Nephron progenitor cell (in vitro differentiated cells): ENCODE results near the gene LGI1.
A peak's percentile ranks its signal among the peaks of the same experiment; 100 is the strongest.

Experiments
- DNase-seq: peaks from one replicate; pipeline ENCODE4 v3.0.0; 2021
- H3K27ac Mint-ChIP-seq: 2 replicates; pipeline ENCODE4 v1.8.0; 2021; ENCODE audit warnings: mild to moderate bottlenecking, moderate library complexity, mixed read lengths
- H3K27me3 Mint-ChIP-seq: 2 replicates; pipeline ENCODE4 v1.8.0; 2021; ENCODE audit warnings: mild to moderate bottlenecking, low read depth, mixed read lengths; ENCODE audit not compliant: poor library complexity
- H3K36me3 Mint-ChIP-seq: 2 replicates; pipeline ENCODE4 v1.8.0; 2021; ENCODE audit warnings: low read depth, mixed read lengths
- H3K4me1 Mint-ChIP-seq: 2 replicates; pipeline ENCODE4 v1.8.0; 2021; ENCODE audit warnings: mixed read lengths
- H3K4me3 Mint-ChIP-seq: 2 replicates; pipeline ENCODE4 v1.8.0; 2021; ENCODE audit warnings: mild to moderate bottlenecking, moderate library complexity, mixed read lengths
- H3K9me3 Mint-ChIP-seq: 2 replicates; pipeline ENCODE4 v1.8.0; 2021; ENCODE audit warnings: mild to moderate bottlenecking, moderate library complexity, mixed read lengths
- CTCF ChIP-seq: fragments of 200-600 bp; sonication (generic); IDR thresholded peaks from 2 replicates; pipeline ENCODE4 v1.5.0; 2021; ENCODE audit warnings: antibody characterized with exemption

The LGI1 gene

GRCh38 chr10:93751832-93752231, 5.9 kb upstream of the LGI1 start:
- no peak for TF ChIP-seq CTCF
- Mint-ChIP-seq H3K27ac (no peak overlapping the region), H3K36me3 (no peaks in the 10 kb centered on the region), H3K4me1 (peaks cover 80% of the 10 kb centered on the region), H3K4me3 (no peak overlapping the region), H3K27me3 (no peaks in the 10 kb centered on the region), H3K9me3 (no peaks in the 10 kb centered on the region)
- DNase-seq: peak; percentile 44

GRCh38 chr10:93752761-93753160, 5.0 kb upstream of the LGI1 start:
- no peaks in the 10 kb centered on the region for H3K27me3 Mint-ChIP-seq
- DNase-seq: no peak
- no peak overlapping the region for H3K27ac Mint-ChIP-seq
- no peak for TF ChIP-seq CTCF
- H3K4me1 Mint-ChIP-seq: peaks cover 86% of the 10 kb centered on the region
- no peak overlapping the region for H3K4me3 Mint-ChIP-seq
- no peaks in the 10 kb centered on the region for H3K36me3 Mint-ChIP-seq
- H3K9me3 Mint-ChIP-seq: no peaks in the 10 kb centered on the region

GRCh38 chr10:93753621-93754250, 4.0 kb upstream of the LGI1 start:
- peak overlapping the region; percentile 16 for H3K4me3 Mint-ChIP-seq

GRCh38 chr10:93754761-93755160, 3.0 kb upstream of the LGI1 start:
- H3K4me3 Mint-ChIP-seq: no peak overlapping the region
- no peaks in the 10 kb centered on the region for H3K27me3 Mint-ChIP-seq
- peaks cover 94% of the 10 kb centered on the region for H3K4me1 Mint-ChIP-seq
- H3K36me3 Mint-ChIP-seq: no peaks in the 10 kb centered on the region
- H3K9me3 Mint-ChIP-seq: no peaks in the 10 kb centered on the region
- no peak overlapping the region for H3K27ac Mint-ChIP-seq
- no peak for TF ChIP-seq CTCF
- no peak for DNase-seq

More at GRCh38 chr10:93753621-93754250, 4.0 kb upstream of the LGI1 start:
- no peaks in the 10 kb centered on the region for H3K36me3 Mint-ChIP-seq
- DNase-seq: no peak
- TF ChIP-seq CTCF: no peak
- no peaks in the 10 kb centered on the region for H3K27me3 Mint-ChIP-seq
- H3K9me3 Mint-ChIP-seq: no peaks in the 10 kb centered on the region
- peaks cover 94% of the 10 kb centered on the region for H3K4me1 Mint-ChIP-seq
- H3K27ac Mint-ChIP-seq: no peak overlapping the region

GRCh38 chr10:93755443-93756116, 2.2 kb upstream of the LGI1 start:
- peak overlapping the region; percentile 3 for H3K27ac Mint-ChIP-seq

More at GRCh38 chr10:93755443-93756116, 2.2 kb upstream of the LGI1 start:
- no peak for TF ChIP-seq CTCF
- Mint-ChIP-seq H3K4me3 (peak overlapping the region; percentile 61), H3K4me1 (peaks cover 95% of the 10 kb centered on the region), H3K36me3 (no peaks in the 10 kb centered on the region), H3K9me3 (no peaks in the 10 kb centered on the region), H3K27me3 (no peaks in the 10 kb centered on the region)
- no peak for DNase-seq
